Activated CD4-positive, CD25-positive, alpha-beta regulatory T cell (primary cell): ENCODE results near the gene CDC42.

Experiments used
- DNase-seq, 4 experiments: peaks; one replicate each; lab custom pipeline; 2025; lab: John Stamatoyannopoulos, UW

CDC42 gene

DNA sequence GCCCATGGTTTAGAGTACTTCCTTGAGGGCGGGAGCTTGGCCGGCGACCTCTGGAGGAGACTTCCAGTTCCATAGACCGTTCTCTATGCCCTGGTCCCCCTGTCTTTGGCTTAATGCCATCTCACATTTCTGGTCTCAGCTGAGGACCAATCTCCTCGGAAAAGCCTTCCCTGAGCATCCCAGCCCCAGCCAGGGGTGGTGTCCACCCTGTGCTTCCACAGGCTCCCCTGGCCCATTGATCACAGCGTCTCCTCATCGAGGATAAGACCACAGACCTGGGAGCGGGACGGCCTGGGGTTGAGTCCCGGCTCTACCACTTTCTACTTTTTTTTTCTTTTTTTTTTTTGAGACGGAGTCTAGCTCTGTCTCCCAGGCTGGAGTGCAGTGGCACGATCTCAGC, 75.9 kb downstream of the CDC42 start:
- no peak for DNase-seq

GRCh38 chr1:22129501-22130117, 77.1 kb downstream of the CDC42 start:
- DNase-seq: no peak

DNA sequence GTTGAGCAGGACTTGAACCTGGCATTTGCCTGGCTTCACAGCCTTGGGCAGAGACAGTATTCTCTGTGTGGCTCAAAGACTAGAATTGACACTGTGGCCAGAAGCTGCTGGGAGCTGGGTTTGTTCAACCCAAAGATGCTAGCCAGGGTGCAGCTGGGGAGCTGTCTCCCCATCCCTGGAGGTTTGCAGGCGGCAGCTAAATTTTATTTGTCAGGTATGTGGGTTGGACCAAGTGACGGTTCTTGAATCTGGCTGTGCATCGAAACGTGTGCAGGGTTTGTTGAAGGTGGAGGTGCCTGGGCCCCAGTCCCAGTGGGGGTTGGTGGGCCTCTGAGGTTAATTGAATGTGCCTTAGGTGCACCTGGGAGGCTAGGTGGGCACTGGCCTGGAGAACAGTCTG, 78.6 kb downstream of the CDC42 start:
- DNase-seq: no peak

- peak in 3 of 4 experiments; percentile 15 to 20 (median 18) for DNase-seq
Measured at GRCh38 chr1:22131875-22132486, 79.5 kb downstream of the CDC42 start.

GRCh38 chr1:22132517-22133235, 80.2 kb downstream of the CDC42 start:
- DNase-seq: no peak

DNA sequence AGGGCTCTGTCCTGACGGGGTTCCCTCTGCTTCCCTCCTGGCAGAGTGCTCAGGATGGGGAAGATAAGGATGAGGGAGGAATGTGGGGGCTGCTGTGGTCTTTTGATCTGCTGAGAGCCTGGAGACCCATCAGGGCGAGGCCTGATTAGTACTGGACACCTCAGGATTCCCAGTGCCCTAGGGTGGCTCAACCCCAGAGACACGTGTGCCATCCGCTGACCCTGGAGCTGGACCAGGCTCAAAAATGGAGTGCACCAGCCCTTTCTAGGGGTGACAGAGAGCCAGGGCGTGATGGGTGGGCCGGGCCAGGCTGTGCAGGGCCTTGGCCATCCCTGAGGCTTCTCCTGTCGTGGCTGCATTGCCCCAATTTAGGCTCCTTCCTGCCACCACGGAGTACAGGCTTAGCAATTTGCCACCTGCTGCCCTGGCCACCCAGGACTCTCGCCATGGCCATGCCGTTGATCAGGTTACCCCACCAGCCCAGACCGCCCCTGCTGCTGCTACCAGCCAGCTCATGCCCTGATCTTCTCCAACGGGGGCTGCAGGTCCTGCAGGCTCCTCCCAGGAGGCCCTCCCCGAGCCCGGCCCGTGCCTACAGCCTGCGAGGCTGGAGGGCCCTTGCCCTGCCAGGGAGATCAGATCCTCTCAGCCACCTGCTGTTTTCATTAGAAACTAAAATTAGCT, 80.9 kb downstream of the CDC42 start:
- DNase-seq: no peak

GRCh38 chr1:22133931-22134324, 81.4 kb downstream of the CDC42 start:
- DNase-seq: no peak

- DNase-seq: no peak
Measured at GRCh38 chr1:22137004-22137720, 84.7 kb downstream of the CDC42 start.

- DNase-seq: no peak
Measured at GRCh38 chr1:22139066-22139594, 86.6 kb downstream of the CDC42 start.

DNA sequence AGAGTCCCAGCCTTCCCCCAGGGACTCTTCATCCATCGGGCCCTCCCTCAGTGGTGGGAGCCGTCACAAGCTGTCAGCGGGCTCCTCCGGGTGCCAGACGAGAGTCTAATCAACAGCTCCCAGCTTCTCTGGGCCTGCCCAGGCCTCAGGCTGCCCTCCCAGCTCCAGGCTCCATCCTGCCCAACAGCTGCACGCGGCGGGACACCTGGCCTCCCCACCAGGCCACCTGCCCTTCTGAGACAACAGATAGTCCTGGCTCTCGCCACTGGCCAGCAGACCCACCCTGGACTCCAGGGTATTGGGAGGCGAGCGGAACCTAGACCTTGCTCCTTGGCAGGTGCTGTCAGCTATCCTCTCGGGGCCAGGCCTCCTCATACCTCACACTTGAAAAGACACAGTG, 87.3 kb downstream of the CDC42 start:
- DNase-seq: no peak
